CD4-positive, alpha-beta T cell (primary cell): Measurements from ENCODE around the gene TIMP1. TPM values are rescaled to one million over a fixed set of nuclear protein-coding genes. Genes with fewer than 3 reads are reported as not detected.
A peak's percentile ranks its signal among the peaks of the same experiment; 100 is the strongest.

Experiments used
- ATAC-seq: fragments of 200-7000 bp; cut with Tn5 transposase; one replicate; pipeline ENCODE4 v1.10.0; 2022; ENCODE audit warnings: mild to moderate bottlenecking; ENCODE audit not compliant: poor library complexity
- CTCF ChIA-PET: fragments of 350-600 bp; sonication (Branson Sonifier 250); formaldehyde crosslinking; loops from one replicate; lab custom pipeline; 2021; ENCODE audit warnings: antibody characterized with exemption, inconsistent platforms; lab: Charles Lee
- POLR2A ChIA-PET: fragments of 350-600 bp; sonication (Branson Sonifier 250); formaldehyde crosslinking; loops from one replicate; lab custom pipeline; 2021; ENCODE audit warnings: antibody characterized with exemption, inconsistent platforms; lab: Charles Lee
- DNase-seq, 14 experiments: peaks; one replicate each; pipeline ENCODE4 v3.0.0-alpha.2; 2013 to 2020; ENCODE audit warnings: mixed read lengths in 2 of 14
- H3K27ac ChIP-seq, 2 donors: one replicate each; pipeline versions ENCODE4 v1.5.1 to v1.7.0; 2013; ENCODE audit warnings: low read length in 2 of 2, low read depth in 1 of 2, mild to moderate bottlenecking in 1 of 2
- H3K27me3 ChIP-seq, 2 experiments: 1 replicate in 1 of 2; 2 replicates in 1 of 2; pipeline versions ENCODE4 v1.6.1 to v1.7.0; 2013; ENCODE audit warnings: low read length in 2 of 2, control low read depth in 1 of 2, mild to moderate bottlenecking in 1 of 2, moderate library complexity in 1 of 2; ENCODE audit not compliant: insufficient read depth in 2 of 2, control insufficient read depth in 1 of 2
- H3K36me3 ChIP-seq: one replicate; pipeline ENCODE4 v1.6.1; 2013; ENCODE audit warnings: low read length, control low read depth; ENCODE audit not compliant: insufficient read depth
- H3K4me1 ChIP-seq: one replicate; pipeline ENCODE4 v1.6.1; 2013; ENCODE audit warnings: low read length, control low read depth; ENCODE audit not compliant: insufficient read depth
- H3K4me3 ChIP-seq: one replicate; pipeline ENCODE4 v1.5.1; 2013; ENCODE audit warnings: mild to moderate bottlenecking, low read length, moderate library complexity
- H3K9me3 ChIP-seq, 2 experiments: 1 replicate in 1 of 2; 2 replicates in 1 of 2; pipeline versions ENCODE4 v1.6.1 to v1.7.0; 2013; ENCODE audit warnings: low read length in 2 of 2, mild to moderate bottlenecking in 2 of 2, control low read depth in 1 of 2, moderate library complexity in 1 of 2; ENCODE audit not compliant: control insufficient read depth in 1 of 2, insufficient read depth in 1 of 2
- H3K27ac Mint-ChIP-seq: one replicate; pipeline ENCODE4 v1.8.0; 2020; ENCODE audit warnings: mixed read lengths
- H3K27me3 Mint-ChIP-seq: one replicate; pipeline ENCODE4 v1.8.0; 2021; ENCODE audit warnings: mixed read lengths
- H3K36me3 Mint-ChIP-seq: one replicate; pipeline ENCODE4 v1.8.0; 2021; ENCODE audit warnings: low read depth, mixed read lengths
- H3K4me1 Mint-ChIP-seq: one replicate; pipeline ENCODE4 v1.8.0; 2021; ENCODE audit warnings: low read depth, mixed read lengths
- H3K4me3 Mint-ChIP-seq: one replicate; pipeline ENCODE4 v1.8.0; 2020; ENCODE audit warnings: mild to moderate bottlenecking, mixed read lengths
- H3K9me3 Mint-ChIP-seq: one replicate; pipeline ENCODE4 v1.8.0; 2020; ENCODE audit warnings: mixed read lengths
- intact Hi-C, 2 experiments: fragments of 100-400 bp; cut with DNase I in 1 of 2; cut with micrococcal nuclease in 1 of 2; formaldehyde crosslinking; loops; one replicate each; pipeline versions ENCODE4 v1.15.1 to v1.9.0; 2023 to 2025; cut with DNase I, micrococcal nuclease
- total RNA-seq, 174 experiments: library from RNA in 2 of 174; stranded (reverse) in 2 of 174; gene quantifications; one replicate each; pipeline ENCODE4 v1.2.3 and lab custom pipeline; 2021 to 2026
- TF ChIP-seq, protein P1 (sequence below): fragments of 200-600 bp; IDR thresholded peaks from one replicate; pipeline ENCODE4 v1.8.0; 2022; ENCODE audit warnings: antibody characterized with exemption, mild to moderate bottlenecking

The TIMP1 gene
- total RNA-seq, 2 experiments from 2014 or later: 35.6 to 38.5 TPM

GRCh38 chrX:47543496-47543895 is 38.7 kb upstream of the TIMP1 start:
- ATAC-seq (no peak), DNase-seq (peak in 1 of 14 experiments; percentile 30)
- no peak overlapping the region for H3K4me3 Mint-ChIP-seq
- ChIA-PET POLR2A (no interaction called here), CTCF (no interaction called here)
- TF ChIP-seq, protein P1, sequence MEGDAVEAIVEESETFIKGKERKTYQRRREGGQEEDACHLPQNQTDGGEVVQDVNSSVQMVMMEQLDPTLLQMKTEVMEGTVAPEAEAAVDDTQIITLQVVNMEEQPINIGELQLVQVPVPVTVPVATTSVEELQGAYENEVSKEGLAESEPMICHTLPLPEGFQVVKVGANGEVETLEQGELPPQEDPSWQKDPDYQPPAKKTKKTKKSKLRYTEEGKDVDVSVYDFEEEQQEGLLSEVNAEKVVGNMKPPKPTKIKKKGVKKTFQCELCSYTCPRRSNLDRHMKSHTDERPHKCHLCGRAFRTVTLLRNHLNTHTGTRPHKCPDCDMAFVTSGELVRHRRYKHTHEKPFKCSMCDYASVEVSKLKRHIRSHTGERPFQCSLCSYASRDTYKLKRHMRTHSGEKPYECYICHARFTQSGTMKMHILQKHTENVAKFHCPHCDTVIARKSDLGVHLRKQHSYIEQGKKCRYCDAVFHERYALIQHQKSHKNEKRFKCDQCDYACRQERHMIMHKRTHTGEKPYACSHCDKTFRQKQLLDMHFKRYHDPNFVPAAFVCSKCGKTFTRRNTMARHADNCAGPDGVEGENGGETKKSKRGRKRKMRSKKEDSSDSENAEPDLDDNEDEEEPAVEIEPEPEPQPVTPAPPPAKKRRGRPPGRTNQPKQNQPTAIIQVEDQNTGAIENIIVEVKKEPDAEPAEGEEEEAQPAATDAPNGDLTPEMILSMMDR: no peak
- H3K4me1 ChIP-seq: no peaks in the 10 kb centered on the region
- no peak overlapping the region for H3K4me3 ChIP-seq
- H3K9me3 Mint-ChIP-seq: no peaks in the 10 kb centered on the region
- H3K36me3 ChIP-seq: no peaks in the 10 kb centered on the region
- H3K9me3 ChIP-seq: no peaks in the 10 kb centered on the region
- no peaks in the 10 kb centered on the region for H3K27me3 Mint-ChIP-seq
- H3K36me3 Mint-ChIP-seq: no peaks in the 10 kb centered on the region
- no peak overlapping the region for H3K27ac ChIP-seq
- intact Hi-C loops: no loop called here
- H3K27me3 ChIP-seq: no peaks in the 10 kb centered on the region
- H3K27ac Mint-ChIP-seq: no peak overlapping the region
- H3K4me1 Mint-ChIP-seq: no peaks in the 10 kb centered on the region

GRCh38 chrX:47556045-47556623 is 26.1 kb upstream of the TIMP1 start:
- intact Hi-C loops: loop anchor here in 1 of 2 experiments (5.0 kb wide), 1 partner anchor 74 kb away; the partner anchor contains the start of gene ZNF41
- CTCF ChIA-PET: interaction anchor here (2.8 kb wide), 1 partner anchor 33 kb away, joined by 9 read pairs; no protein-coding TSS in a partner anchor

DNA sequence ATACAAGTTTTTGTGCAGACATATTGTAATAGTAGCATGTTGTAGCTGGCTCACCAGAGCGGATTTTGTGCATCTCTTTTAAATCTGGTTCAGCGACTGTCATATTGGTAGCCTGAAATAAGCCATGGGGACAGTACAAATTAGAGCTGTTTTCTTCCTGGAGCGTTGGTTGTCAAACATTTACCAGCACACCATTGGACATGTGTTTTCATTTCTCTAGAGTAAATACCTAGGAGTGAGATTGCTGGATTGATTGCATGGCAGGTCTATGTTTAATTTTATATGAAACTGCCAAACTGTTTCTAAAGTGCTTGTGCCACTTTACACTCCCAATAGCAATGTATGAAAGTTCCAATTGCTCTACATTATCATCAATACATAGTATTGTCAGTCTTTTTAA is 23.8 kb upstream of the TIMP1 start:
- peaks cover 28% of the 10 kb centered on the region for H3K4me1 ChIP-seq
- POLR2A ChIA-PET: no interaction called here
- TF ChIP-seq, protein P1: no peak
- H3K27me3 Mint-ChIP-seq: no peaks in the 10 kb centered on the region
- intact Hi-C loops: loop anchor here in 1 of 2 experiments (5.0 kb wide), 1 partner anchor 76 kb away; the partner anchor contains the start of gene ZNF41
- peaks cover 22% of the 10 kb centered on the region for H3K36me3 Mint-ChIP-seq
- H3K27ac Mint-ChIP-seq: no peak overlapping the region
- DNase-seq (no peak), ATAC-seq (no peak)
- H3K27ac ChIP-seq: no peak overlapping the region
- no peak overlapping the region for H3K4me3 Mint-ChIP-seq
- H3K36me3 ChIP-seq: peaks cover 10% of the 10 kb centered on the region
- CTCF ChIA-PET: interaction anchor here (0.7 kb wide), 1 partner anchor 33 kb away, joined by 3 read pairs; no protein-coding TSS in a partner anchor
- H3K27me3 ChIP-seq: no peaks in the 10 kb centered on the region
- no peaks in the 10 kb centered on the region for H3K9me3 ChIP-seq
- no peak overlapping the region for H3K4me3 ChIP-seq
- no peaks in the 10 kb centered on the region for H3K9me3 Mint-ChIP-seq
- peaks cover 44% of the 10 kb centered on the region for H3K4me1 Mint-ChIP-seq

More at GRCh38 chrX:47556045-47556623, 26.1 kb upstream of the TIMP1 start:
- no peaks in the 10 kb centered on the region for H3K36me3 ChIP-seq
- peak overlapping the region in 1 of 2 donors; percentile 60 for H3K27ac ChIP-seq
- H3K4me3 ChIP-seq: peak overlapping the region; percentile 66
- H3K27me3 ChIP-seq: no peaks in the 10 kb centered on the region
- peak overlapping the region; percentile 92 for H3K4me3 Mint-ChIP-seq
- H3K9me3 Mint-ChIP-seq: no peaks in the 10 kb centered on the region
- TF ChIP-seq, protein P1: no peak
- POLR2A ChIA-PET: interaction anchor here (0.5 to 1.7 kb wide), 17 partner anchors 8 to 1018 kb away, joined by 3 to 12 read pairs (median 4); partner anchors contain the start of genes CDK16, ELK1, RBM3 and TIMP1
- H3K4me1 Mint-ChIP-seq: peaks cover 24% of the 10 kb centered on the region
- H3K27ac Mint-ChIP-seq: peak overlapping the region; percentile 86
- H3K27me3 Mint-ChIP-seq: no peaks in the 10 kb centered on the region
- peaks cover 4% of the 10 kb centered on the region for H3K36me3 Mint-ChIP-seq
- DNase-seq (peak; percentile 66 to 92 (median 78)), ATAC-seq (peak; percentile 85)
- H3K4me1 ChIP-seq: peaks cover 10% of the 10 kb centered on the region
- no peaks in the 10 kb centered on the region for H3K9me3 ChIP-seq
